Endothelial cell (in vitro differentiated cells): ENCODE results near the gene KCNQ1. TPM values are rescaled to one million over a fixed set of nuclear protein-coding genes. Genes with fewer than 3 reads are reported as not detected.

Source experiments
- DNase-seq: peaks from one replicate; pipeline ENCODE4 v3.0.0; 2021; ENCODE audit warnings: low spot score
- H3K27ac Mint-ChIP-seq: one replicate; pipeline ENCODE4 v1.8.0; 2021; ENCODE audit warnings: mixed read lengths, inconsistent platforms; ENCODE audit not compliant: unreplicated experiment
- H3K27me3 Mint-ChIP-seq: one replicate; pipeline ENCODE4 v1.8.0; 2021; ENCODE audit warnings: mild to moderate bottlenecking, moderate library complexity, mixed read lengths, inconsistent platforms; ENCODE audit not compliant: unreplicated experiment
- H3K36me3 Mint-ChIP-seq: one replicate; pipeline ENCODE4 v1.8.0; 2021; ENCODE audit warnings: mild to moderate bottlenecking, low read depth, mixed read lengths, inconsistent platforms; ENCODE audit not compliant: unreplicated experiment
- H3K4me1 Mint-ChIP-seq: one replicate; pipeline ENCODE4 v1.8.0; 2021; ENCODE audit warnings: mild to moderate bottlenecking, mixed read lengths, inconsistent platforms; ENCODE audit not compliant: unreplicated experiment
- H3K4me3 Mint-ChIP-seq: one replicate; pipeline ENCODE4 v1.8.0; 2021; ENCODE audit warnings: mild to moderate bottlenecking, mixed read lengths, inconsistent platforms; ENCODE audit not compliant: unreplicated experiment
- H3K9me3 Mint-ChIP-seq: one replicate; pipeline ENCODE4 v1.8.0; 2021; ENCODE audit warnings: mixed read lengths, inconsistent platforms; ENCODE audit not compliant: unreplicated experiment
- CTCF ChIP-seq: fragments of 200-600 bp; sonication (generic); IDR thresholded peaks from one replicate; pipeline ENCODE4 v1.5.0; 2021; ENCODE audit warnings: antibody characterized with exemption; ENCODE audit not compliant: unreplicated experiment
- total RNA-seq: library from RNA; stranded (reverse); fragmentation: NEBNext Ultra II Directional; extraction: Animal tissue kit (Norgen Biotek cat#: 25700); gene quantifications from one replicate; pipeline ENCODE4 v1.2.1, GENCODE V29; 2021; ENCODE audit not compliant: unreplicated experiment

KCNQ1 gene
- total RNA-seq, 1 donor from 2014 or later = 35.3 TPM

- no peaks in the 10 kb centered on the region for H3K36me3 Mint-ChIP-seq
- no peak overlapping the region for H3K27ac Mint-ChIP-seq
- DNase-seq = no peak
- H3K4me3 Mint-ChIP-seq = no peak overlapping the region
- H3K27me3 Mint-ChIP-seq = peaks cover 7% of the 10 kb centered on the region
- no peaks in the 10 kb centered on the region for H3K4me1 Mint-ChIP-seq
- H3K9me3 Mint-ChIP-seq = no peaks in the 10 kb centered on the region
- TF ChIP-seq CTCF = no peak
These were observed 269.1 kb downstream of the KCNQ1 start for GRCh38 chr11:2713661-2714462.

- Mint-ChIP-seq H3K27ac (no peak overlapping the region), H3K36me3 (peaks cover 3% of the 10 kb centered on the region), H3K4me1 (no peaks in the 10 kb centered on the region), H3K4me3 (no peak overlapping the region), H3K9me3 (no peaks in the 10 kb centered on the region), H3K27me3 (peaks cover 7% of the 10 kb centered on the region)
- no peak for TF ChIP-seq CTCF
- no peak for DNase-seq
These were observed 269.6 kb downstream of the KCNQ1 start for GRCh38 chr11:2714463-2714800.

- Mint-ChIP-seq H3K9me3 (no peaks in the 10 kb centered on the region), H3K27ac (no peak overlapping the region), H3K36me3 (peaks cover 4% of the 10 kb centered on the region), H3K27me3 (peaks cover 7% of the 10 kb centered on the region), H3K4me3 (no peak overlapping the region), H3K4me1 (no peaks in the 10 kb centered on the region)
- DNase-seq = no peak
- TF ChIP-seq CTCF = no peak
These were observed 270.1 kb downstream of the KCNQ1 start for GRCh38 chr11:2714871-2715270.

- no peak overlapping the region for H3K27ac Mint-ChIP-seq
- no peaks in the 10 kb centered on the region for H3K9me3 Mint-ChIP-seq
- peaks cover 4% of the 10 kb centered on the region for H3K36me3 Mint-ChIP-seq
- H3K4me1 Mint-ChIP-seq = no peaks in the 10 kb centered on the region
- no peak for DNase-seq
- H3K4me3 Mint-ChIP-seq = no peak overlapping the region
- TF ChIP-seq CTCF = no peak
- peaks cover 9% of the 10 kb centered on the region for H3K27me3 Mint-ChIP-seq
These were observed 271.0 kb downstream of the KCNQ1 start for GRCh38 chr11:2715716-2716350.
